ENCODE measurements around the gene MARVELD3.

The MARVELD3 gene

DNA sequence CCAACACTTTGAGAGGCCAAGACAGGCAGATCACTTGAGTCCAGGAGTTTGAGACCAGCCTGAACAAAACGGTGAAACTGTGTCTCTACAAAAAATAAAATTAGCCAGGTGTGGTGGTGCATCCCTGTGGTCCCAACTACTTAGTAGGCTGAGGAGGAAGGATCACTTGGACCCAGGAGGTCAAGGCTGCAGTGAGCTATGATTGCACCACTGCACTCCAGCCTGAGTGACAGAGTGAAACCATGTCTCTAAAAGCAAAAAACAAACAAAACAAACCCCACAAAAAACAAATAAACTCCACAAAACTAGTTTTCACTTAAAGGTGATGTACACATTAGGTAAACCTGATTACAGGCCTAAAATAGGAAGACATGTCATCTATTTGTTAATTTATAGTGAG is 40.3 kb downstream of the MARVELD3 start:
- no peak for TF ChIP-seq CTCF (IDR thresholded peaks at IDR 0.05; ENCODE audit: low read depth, low read length)
- H3K4me3 ChIP-seq (ENCODE audit: low read depth, low read length): no peak overlapping the region

DNA sequence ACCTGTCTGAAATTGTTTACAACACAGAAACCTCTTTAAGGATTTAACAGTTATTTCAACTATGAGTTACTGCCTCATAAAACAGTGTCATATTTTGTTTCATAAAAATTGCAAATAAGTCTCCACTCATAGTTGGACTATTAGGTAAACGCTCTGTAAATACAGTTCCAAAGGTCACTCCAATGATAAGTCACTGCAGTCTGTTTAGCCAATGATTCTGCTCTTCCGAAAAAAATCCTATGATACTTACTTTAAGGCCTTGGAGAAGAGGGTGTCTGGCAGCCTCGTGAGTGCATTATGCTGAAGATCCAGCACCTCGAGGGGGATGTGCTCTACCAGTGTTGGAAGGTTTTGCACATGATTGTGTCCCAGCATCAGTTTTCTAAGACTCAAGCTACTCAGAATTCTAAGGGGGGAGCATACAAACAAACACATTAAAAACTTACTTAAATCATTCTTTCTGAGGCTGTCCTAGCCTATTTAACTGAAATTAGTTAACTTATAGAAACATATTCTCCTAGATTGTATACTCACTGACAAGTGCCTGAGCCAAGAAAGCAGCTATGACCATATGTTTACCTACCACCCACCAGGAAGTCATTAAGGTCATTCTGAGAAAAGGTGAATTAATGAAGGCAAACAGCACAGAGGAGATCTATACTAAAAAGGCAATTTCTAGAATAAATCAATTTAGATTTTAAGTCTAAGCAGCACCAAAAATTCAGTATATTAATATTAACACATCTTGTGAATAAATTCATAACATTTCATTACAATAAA is 41.1 kb downstream of the MARVELD3 start:
- H3K4me3 ChIP-seq (ENCODE audit: low read depth, low read length): no peak overlapping the region
- TF ChIP-seq CTCF (IDR thresholded peaks at IDR 0.05; ENCODE audit: low read depth, low read length): no peak

DNA sequence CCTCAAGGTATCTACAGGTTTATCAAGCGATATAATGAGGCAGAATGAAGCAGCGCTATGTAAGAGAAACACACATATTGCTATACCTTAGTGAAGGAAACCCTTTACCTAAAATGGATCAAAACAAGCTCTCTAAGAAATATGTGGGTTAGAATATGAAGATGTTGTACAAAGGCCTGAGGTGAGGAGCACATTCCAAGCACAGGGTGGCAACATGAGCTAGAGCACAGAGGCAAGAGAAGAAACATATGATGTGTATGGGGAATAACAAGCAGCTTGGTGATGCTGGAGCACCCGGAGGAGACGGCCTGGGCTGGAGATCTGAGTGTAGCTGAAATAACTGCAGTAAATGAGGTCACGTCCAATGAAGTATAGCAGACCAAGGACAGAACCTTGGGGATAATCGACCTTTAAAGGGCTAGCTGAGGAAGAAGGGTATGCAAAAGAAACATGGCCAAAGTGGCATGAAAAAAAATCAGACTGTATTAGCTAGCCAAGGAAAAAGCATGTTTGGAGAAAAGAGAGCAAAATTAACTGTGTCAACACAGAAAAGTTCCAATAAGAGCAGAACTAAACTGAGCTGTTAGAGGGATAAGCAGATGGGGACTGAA is 44.0 kb downstream of the MARVELD3 start:
- TF ChIP-seq CTCF (IDR thresholded peaks at IDR 0.05; ENCODE audit: low read depth, low read length): no peak
- H3K4me3 ChIP-seq (ENCODE audit: low read depth, low read length): no peak overlapping the region

GRCh38 chr16:71670537-71670936 is 44.6 kb downstream of the MARVELD3 start:
- TF ChIP-seq CTCF (IDR thresholded peaks at IDR 0.05; ENCODE audit: low read depth, low read length): no peak

GRCh38 chr16:71671165-71671564 is 45.2 kb downstream of the MARVELD3 start:
- no peak for TF ChIP-seq CTCF (IDR thresholded peaks at IDR 0.05; ENCODE audit: low read depth, low read length)
- H3K4me3 ChIP-seq (ENCODE audit: low read depth, low read length): no peak overlapping the region

More at GRCh38 chr16:71670537-71670936, 44.6 kb downstream of the MARVELD3 start:
- H3K4me3 ChIP-seq (ENCODE audit: low read depth, low read length): no peak overlapping the region

DNA sequence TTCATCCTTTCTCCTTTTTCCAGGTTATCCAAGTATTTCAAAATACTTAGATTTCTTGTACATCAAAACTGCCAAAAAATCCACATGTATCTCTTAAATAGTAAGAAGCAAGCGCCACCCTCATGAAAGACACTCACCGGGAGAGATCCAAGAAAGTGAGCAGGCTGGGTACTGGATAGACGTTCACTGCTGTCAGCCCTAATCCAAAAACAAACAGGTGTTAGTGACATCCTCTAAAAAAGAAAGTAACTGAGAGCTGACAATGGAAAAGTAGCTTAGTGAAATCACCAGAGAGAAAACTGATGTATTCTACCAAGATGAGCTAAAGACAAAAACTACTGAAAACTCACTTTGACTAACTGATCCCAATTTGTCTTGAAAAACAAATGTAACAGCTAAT is 46.1 kb downstream of the MARVELD3 start:
- H3K4me3 ChIP-seq (ENCODE audit: low read depth, low read length): no peak overlapping the region
- no peak for TF ChIP-seq CTCF (IDR thresholded peaks at IDR 0.05; ENCODE audit: low read depth, low read length)

Data from WI38 (cell line).